Measurements from ENCODE around the gene SMIM30.
"Not testable (repeated sequence)": the region's sequence is repeated elsewhere in the genome, so short reads cannot be mapped to it uniquely, and the experiment has no call there.

The SMIM30 gene, protein sequence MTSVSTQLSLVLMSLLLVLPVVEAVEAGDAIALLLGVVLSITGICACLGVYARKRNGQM

DNA sequence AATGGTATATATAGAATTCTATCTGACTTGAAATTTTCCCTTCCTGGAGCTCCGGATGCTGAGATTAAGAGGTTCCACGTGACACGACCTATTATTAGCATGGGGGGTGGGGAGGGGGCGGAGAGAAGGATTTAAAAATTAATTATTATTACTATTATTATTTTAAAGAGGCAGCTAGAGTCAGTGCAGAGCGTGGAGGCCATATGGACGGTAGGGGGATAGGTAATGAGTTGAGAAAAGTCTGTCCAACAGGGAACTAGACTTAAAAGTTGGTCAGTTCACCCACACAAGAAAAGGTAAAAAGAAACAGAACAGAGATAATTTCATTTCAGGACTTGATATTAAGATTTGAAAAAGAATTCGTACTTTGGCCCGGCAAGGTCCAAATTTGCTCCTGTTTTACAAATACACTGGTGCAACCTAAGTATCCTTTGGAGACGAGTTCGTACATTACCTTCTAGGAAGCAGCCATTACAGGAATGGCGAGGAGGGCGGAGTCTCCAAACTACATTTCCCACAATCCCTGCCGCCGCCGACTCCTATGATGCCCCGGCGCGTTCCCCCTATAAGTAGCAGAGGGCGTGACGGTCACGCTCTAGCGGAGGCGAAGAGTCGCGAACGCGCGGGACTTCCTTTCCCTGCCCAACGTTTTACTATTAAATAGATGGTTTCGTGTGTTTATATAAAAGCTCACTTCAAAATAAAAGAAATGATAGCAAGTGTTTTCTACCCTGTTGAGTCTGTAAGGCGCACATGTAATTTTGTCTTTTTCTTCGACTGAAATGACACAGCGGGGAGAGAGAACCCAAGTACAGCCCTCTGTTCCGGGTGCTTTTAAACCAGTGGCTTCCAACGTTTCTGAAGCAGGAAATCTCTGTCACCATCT is at the start of gene SMIM30:
Gene SMIM30, minus strand, starts transcription at position 481 of the 886 bp plus-strand sequence. CDS start 976 bp downstream, outside the sequence.
- DNase-seq, result peak; percentile 91

DNA sequence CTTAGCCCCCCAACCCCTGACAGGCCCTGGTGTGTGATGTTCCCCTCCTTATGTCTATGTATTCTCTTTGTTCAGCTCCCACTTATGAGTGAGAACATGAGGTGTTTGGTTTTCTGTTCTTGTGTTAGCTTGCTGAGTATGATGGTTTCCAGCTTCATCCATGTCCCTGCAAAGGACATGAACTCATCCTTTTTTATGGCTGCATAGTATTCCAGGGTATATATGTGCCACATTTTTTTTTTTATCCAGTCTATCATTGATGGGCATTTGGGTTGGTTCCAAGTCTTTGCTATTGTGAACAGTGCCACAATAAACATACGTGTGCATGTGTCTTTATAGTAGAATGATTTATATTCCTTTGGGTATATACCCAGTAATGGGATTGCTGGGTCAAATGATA is 47.8 kb upstream of the SMIM30 start:
- not testable (repeated sequence) for DNase-seq

DNA sequence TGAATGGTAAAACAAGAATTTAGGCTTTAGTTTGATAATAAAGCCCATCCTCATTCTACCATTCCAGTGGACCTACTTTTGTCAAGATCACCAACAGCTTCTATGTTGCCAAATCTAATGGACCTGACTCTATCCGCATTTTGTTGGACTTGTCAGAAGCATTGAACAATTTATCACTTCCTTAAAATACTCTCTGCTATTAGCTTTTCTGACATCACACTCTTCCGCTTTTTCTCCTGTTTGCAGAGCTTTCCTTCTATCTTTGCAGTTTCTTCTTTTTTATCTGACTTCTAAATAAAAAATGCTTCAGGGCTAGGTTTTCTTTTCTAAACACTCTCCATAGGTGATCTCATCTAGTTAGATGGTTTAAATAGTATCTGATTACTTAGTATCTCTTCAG is 42.7 kb upstream of the SMIM30 start:
- no peak for DNase-seq

DNA sequence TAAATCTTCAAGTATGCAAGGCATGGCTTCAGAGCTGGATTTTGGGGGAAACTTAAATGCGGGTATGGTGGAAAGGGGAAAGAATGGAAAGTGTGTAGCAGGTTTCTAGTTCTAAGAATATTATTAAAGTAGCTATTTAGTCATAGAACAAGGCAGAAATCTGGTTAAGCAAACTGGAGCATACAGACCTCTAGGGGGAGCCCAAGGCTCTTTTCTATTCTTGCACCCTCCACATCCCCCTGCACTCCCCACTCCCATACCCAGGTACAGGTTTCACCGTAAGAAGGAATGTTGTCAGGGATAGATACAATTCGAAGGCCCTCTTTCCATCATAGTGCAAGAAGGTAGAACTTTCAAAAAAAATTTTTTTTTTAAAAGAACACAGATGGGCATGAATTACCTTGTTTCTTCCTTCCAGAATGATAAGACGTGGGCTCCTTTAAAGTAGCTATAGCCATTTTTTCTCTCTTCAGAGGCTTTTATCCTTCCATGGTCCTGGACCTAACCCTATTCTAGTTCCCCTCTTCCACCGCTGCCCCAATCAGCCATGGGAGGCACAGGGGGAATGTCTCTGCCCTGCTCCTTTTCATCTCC is 41.5 kb upstream of the SMIM30 start:
- no peak for DNase-seq

DNA sequence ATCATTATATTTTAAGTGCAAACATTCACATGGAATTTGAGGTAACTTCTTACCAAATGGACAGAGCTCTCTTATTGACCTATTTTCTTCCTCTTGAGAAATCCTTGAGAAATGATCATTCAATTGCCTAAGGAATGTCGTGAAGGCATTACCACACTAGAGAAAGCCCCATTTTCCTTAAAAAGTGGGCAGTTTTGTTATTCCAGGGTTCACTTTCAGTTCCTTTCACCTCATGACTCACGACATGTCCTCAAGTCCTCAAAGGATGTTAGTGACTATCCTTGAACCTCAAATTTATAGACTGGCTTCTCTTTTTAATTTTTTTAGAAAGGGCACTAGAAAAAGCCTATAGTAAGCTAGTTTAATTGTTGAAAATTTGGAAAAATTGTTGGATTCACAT is 40.4 kb upstream of the SMIM30 start:
- DNase-seq, result no peak

DNA sequence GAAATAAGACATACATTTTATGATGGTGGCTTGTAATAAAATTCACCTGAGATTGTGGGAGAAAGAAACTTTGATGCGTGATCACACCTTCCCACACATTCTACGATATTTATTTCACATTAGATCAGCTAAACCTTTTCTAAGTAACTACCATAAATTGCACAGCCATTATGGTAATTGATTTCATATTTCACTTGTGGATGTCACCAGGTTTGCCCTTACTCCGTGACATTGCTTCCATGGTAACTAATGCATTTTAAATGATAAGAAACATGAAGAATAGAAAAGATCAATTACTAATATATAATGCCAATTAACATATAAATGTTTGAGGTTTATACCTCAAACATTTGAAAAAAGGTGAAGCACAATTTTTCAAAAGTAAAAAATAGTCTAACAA is 35.8 kb upstream of the SMIM30 start:
- DNase-seq, result no peak

DNA sequence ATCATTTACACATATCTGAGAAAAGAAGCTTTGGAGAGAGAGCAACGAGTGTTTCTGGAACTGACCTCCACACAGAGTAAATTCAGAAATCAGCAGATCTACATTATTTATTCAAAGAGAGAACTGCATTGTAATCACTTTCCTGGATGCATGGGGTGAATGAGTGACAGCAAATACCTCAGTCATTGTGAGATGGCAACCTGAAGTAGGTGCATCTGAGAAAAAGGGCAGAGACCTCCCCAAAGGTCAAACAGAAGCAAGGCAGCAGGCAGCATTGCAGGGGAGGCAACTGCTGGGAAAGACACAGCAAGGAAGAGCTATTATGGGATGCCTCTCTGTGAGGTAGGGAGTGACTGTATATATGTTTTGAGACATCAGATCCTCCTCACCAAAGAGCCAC is 26.5 kb upstream of the SMIM30 start:
- DNase-seq, result no peak

DNA sequence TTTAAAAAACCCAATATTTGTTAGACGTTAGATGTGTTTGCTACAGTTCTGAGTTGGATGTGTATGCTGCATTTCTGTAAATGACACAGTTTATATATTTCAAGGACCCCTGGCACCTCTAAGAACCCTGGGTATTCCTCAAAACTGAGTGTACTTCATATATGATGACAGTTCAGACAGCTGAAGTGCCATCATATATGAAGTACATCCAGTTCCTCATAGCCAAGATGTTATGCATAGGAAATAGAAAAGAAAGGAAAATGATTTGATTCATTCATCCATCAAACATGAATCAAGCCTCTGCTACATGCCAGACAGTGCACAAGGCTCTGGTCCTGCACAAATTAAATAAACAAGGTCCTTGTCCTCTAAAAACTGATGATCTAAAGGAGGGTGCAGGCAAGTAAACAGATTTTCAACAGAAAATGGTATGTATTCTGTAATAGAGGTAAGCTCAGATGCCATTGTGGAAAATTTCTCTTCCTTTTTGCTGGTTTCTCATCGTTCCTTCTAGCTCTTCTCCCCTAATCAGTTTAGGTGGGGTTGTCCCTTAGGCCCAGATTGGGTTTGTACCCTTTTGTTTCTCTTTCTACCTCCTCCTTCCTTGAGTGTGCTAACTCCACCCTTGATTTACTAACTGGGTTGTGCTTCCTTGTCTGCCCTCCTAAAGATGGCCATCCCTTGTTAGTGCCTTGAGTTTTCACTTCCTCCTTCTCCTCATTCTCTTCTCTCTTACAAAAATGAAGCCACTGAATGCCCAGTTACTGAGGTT is 25.3 kb upstream of the SMIM30 start:
- no peak for DNase-seq

DNA sequence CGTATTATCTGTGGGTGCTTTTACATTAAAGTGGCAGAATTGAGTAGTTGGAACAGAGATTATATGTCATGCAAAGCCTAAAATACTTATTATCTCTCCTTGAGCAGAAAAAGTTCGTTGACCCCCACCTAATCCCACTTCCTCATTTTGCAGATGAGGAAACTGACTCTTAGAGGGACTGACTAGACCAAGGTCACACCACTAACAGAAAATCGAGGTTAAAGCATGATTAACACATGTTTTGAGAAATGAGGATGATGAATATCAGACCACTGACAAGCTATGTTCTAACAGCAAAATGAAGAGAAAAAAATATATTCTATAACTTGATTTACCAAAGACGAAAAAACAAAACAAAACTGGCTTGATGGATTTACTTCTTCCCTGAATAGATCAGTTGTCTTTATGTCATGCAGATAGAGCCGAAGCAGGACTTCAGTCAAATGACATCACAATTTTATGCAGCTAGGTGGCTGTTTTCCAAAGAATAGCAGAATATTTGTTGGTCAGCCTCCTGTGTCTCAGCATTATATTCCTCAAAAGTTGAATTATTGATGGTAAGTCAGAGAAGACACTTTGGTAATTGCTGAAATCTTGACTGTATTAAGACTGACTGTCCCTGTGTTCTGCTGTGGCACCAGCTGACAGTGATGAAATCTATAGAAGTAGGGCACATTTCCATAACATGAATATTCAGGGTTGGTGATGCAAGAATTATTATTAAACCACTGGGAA is 24.2 kb upstream of the SMIM30 start:
- no peak for DNase-seq

DNA sequence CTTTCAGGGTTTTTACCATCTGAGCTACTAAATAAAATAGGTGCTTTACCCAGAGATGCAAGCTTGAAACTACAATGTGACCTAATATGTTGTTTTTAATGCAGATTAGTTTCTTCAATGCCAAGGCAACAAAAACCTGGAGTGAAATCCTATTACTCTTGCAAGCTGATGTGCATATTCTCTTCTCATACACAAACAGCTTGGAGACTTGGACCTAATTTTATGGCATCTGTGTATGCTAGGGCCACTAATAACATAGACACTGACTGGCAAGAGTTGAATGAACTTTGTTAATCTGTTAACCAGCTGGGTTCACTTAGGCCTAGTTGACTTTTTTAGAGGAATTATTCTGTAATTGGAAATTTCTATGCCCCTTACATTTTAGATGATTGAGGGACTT is 23.4 kb upstream of the SMIM30 start:
- DNase-seq, result no peak

DNA sequence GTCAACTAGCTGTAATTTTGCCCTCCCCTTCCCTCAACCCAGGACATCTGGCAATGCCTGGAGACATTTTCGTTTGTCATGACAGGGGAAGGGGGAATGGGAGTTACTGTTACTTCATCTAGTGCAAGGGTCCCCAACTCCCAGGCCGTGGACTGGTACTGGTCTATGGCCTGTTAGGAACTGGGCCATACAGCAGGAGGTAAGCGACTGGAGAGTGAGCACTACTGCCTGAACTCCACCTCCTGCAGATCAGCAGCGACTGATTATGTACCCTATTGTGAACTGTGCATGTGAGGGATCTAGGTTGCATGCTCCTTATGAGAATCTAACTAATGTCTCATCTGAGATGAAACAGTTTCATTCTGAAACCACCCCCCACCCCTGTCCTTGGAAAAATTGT is 22.6 kb upstream of the SMIM30 start:
- DNase-seq, result no peak

DNA sequence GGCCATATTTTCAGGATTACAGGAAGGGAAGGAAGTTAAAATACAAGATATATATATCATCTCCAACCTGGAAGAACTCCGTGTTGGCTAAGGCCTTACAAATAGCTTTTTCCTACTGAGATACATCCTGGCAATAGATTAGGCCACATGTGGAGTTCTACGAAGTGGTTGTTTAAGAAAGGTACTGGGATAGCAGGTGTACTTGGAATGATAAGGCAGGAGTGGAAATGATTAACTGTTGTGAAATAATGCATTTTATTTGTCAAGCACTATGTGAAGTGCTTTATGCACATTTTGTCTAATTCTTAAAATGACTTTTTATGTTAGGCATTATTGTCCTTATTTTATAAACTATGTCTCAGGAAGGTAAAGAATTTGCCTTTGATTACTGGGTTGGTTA is 18.9 kb upstream of the SMIM30 start:
- no peak for DNase-seq

DNA sequence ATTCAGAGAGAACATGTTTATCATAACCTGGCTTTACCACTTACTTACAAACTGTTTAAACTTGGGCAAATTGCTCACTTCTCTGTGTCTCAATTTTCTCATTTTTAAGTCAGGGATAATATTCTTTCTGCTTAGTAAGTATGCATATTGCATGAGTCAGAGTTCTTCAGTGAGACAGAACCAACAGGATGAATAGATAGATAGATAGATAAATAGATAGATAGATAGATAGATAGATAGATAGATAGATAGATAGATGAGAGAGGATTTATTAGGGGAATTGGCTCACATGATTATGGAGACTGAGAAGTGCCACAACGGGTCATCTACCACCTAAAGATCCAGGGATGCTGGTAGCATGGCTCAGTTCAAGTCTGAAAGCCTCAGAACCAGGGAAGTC is 15.7 kb upstream of the SMIM30 start:
- no peak for DNase-seq

DNA sequence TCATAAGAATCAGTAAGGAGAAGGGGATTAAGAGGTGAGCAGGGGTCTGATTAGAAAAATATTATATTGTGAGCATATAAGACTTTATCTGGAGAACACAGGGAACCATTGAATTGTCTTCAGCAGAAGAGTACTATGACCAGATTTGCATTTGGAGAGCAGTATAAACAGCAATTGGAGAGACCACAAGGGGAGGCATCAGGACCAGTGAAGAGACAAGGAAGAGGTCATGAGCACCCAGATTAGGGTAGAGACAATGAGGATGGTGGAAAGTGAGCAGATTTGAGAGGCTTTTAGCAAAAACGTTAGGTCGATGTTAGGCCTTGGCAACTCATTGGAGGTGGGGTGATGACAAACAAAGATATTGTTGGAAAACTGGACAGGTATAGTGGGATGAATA is 13.0 kb upstream of the SMIM30 start:
- DNase-seq, result no peak

DNA sequence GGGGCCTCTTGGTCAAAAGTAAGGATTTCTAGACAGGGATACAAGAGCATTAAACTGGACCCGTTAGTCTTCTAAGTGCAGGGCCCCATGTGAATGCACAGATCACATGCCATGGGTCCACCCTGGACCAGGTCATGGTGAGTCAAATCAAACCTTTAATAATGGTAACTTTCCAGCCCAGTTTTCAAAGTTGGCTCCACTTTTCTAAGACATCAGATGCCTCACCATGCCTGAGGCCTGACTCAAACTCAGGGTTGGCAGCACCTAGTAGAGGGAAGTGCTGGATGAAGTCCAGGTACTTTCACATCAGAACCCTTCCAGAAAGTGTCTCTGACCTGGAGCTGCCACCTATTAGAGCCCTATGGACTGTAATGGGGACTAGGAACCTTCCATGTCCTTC is 9.7 kb upstream of the SMIM30 start:
- no peak for DNase-seq

DNA sequence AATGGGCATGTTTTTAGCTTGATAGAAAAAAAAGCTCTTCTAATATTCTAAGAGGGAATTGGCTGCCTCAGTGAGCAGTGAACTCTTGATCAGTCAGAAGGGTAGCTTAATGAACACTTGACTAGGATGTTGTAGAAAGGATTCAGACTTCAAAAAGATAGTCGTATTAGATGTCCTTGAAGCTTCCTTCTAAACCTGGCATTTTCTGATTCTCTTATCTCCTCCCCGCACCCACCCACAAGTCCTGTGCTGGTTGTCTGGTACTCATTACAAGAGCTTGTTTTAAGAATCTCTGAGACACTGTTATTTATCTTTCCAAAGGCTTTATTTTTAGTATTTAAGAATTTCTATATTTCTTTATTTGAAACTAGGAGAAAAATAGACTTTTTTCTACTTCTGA is 7.4 kb upstream of the SMIM30 start:
- DNase-seq, result no peak

DNA sequence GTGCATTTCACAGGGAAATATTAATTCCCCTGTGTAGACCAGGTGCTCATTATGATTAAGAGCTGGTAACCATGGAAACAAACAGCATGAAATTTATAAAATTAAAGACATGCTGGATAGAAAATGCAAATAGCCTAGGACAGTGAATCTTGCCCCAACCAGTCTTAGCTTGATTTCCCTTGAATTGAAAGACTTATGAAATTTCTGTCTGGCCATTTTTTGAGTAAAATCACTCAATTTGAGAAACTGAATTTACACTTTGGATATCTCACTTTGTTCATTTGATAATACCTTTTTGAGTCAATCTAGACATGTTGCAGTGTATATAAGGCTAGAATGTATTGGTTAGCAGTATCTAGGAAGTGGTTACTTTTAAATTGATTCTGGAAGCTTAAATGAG is 4.4 kb upstream of the SMIM30 start:
- no peak for DNase-seq

DNA sequence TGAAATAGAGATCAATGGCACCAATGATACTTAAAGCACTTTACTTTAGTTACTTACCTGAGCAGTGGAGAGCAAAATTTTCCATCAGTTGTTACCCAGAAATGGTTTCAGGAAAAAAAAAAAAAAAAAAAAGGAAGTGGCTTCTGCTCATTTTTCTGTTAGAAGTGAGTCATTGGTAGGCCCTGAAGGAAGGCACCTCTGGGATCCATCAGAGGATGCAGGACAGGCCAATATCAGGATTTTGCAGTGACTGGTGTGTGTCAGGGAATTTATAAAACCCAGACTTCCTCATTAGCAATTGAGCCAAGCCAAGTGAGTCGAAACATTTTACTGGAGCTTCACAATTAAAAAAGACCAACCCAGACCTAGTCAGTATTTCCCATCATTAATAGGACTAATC is 2.3 kb upstream of the SMIM30 start:
- DNase-seq, result no peak

DNA sequence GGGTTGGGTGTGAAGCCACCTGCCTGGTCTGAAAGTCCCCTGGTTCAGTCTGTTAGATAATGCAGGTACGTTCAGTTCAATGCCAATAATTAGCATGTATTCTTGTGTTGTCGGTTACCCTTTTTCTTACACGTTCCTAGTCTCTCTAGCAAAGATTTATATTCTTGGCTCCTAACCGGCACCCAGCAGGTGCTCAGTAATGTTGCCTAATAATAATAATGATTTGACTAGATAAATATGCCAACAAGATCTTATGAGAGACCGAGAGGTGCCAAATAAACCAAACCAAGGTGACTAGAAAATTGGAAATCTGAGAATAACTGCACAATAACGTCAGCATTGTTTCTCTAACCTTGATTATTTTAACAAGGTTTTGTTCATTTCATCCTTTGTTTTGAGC is 1.1 kb upstream of the SMIM30 start:
- DNase-seq, result no peak

DNA sequence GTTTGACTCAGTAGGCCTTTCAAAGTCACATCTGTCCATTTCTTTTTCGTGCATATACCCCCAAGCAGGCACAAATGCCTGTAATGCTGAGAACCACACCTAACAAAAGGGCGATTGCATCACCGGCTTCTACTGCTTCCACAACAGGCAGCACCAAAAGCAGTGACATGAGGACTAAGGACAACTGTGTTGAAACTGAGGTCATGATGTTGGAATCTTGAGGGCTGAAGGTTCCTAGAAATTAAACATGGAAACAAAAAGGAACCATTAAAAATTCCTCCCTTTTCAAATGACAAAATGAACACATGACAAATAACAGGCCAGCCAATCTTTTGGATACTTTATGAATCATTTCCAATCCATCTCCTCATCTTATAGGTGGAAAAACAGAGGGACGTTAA is 980 bp downstream of the SMIM30 start:
- not testable (repeated sequence) for DNase-seq

DNA sequence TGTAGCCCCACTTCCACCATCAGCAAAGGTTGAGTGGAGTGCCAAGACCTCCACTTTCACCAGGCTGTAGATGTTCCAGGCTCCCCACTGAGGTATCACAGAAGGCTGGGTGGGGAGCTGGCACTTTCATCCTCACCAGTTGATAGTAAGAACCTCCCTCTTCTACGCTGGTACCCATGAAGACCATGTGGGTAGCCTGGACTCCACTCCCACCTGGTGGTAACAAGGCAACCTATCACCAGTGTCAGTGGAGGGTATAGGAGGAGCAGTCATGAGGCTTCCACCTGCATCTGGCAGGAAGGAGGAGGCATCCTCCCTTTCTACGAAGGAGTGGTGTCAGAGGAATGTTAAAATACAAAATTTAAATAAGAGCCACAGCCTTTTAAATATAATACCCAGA is 4.4 kb downstream of the SMIM30 start:
- no peak for DNase-seq

DNA sequence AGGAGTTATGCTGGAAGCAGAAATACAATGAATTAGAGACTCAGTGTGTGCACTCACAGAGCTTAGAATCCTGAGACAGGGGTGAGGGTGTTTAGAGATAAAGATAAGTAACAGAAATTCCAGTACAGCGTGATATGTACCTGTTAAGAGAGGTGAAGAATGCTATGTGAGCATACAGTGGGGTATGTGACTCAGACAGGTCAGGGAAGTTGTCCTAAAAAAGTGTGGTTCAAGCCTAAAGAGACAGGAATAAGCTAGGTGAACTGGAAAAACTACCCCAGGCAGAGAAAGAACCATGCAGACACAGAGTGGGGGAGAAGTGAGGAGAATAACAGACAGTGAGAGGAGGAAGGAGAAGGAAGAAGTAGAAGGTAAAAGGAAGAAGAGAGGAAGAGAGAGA is 8.6 kb downstream of the SMIM30 start:
- no peak for DNase-seq

DNA sequence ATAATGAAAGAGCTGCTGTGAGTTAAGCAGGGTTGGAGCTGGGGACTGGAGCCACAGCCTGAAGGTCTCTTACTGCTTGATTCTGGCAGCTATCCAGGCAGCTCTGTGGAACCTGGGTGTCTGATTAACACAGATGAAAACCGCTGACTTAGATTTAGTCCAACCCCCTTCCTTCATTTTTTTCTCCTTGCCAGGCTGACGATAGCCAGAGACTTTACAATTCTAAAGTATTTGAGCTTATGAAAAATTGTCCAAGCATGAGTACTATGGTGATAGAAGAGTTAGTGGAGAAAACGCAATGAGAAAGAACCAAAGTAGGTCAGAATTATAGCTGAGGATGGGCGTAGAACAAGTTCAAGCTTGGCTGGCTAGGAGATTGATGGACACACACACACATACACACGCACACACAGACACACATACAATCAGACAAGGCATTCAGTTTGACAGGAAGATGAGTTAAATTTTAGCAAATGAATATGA is 18.2 kb downstream of the SMIM30 start:
- DNase-seq, result no peak
